D721Med (cell line): ENCODE data around the gene PLCB3.

Experiments
- DNase-seq: peaks from one replicate; pipeline ENCODE4 v3.0.0; 2011; ENCODE audit warnings: low spot score; ENCODE audit not compliant: insufficient read length
- FAIRE-seq: peaks from 2 replicates; lab custom pipeline; 2011; peaks lifted over from hg19 to GRCh38; lab: Jason Lieb, UNC
- CTCF ChIP-seq: IDR thresholded peaks from 2 replicates; pipeline ENCODE4 v1.5.1; 2012; ENCODE audit warnings: mild to moderate bottlenecking, control low read depth; ENCODE audit not compliant: insufficient read depth; ENCODE audit errors: missing control alignments

The PLCB3 gene

GRCh38 chr11:64263021-64263946, 12.0 kb downstream of the PLCB3 start:
- TF ChIP-seq CTCF = no peak
- FAIRE-seq = no peak
- DNase-seq = no peak

- FAIRE-seq (no peak), DNase-seq (no peak)
- TF ChIP-seq CTCF = no peak
These were observed 12.6 kb downstream of the PLCB3 start for GRCh38 chr11:64263947-64264317.

- TF ChIP-seq CTCF = no peak
- DNase-seq (no peak), FAIRE-seq (no peak)
These were observed 13.1 kb downstream of the PLCB3 start for GRCh38 chr11:64264371-64264852.

GRCh38 chr11:64265176-64266160, 14.1 kb downstream of the PLCB3 start:
- FAIRE-seq (no peak), DNase-seq (no peak)
- no peak for TF ChIP-seq CTCF

GRCh38 chr11:64266339-64266738, 15.0 kb downstream of the PLCB3 start:
- DNase-seq (no peak), FAIRE-seq (no peak)
- no peak for TF ChIP-seq CTCF

GRCh38 chr11:64267207-64267945, 16.0 kb downstream of the PLCB3 start:
- no peak for DNase-seq
- no peak for FAIRE-seq

More at GRCh38 chr11:64267207-64267945, 16.0 kb downstream of the PLCB3 start:
- no peak for TF ChIP-seq CTCF
